Suprapubic skin (tissue), 4 donors: ENCODE results near the gene HS6ST1. TPM values are rescaled to one million over a fixed set of nuclear protein-coding genes. Genes with fewer than 3 reads are reported as not detected.
A peak's percentile ranks its signal among the peaks of the same experiment; 100 is the strongest.

Source experiments
- DNase-seq, 2 donors: peaks; one replicate each; pipeline ENCODE4 v3.0.0-alpha.2; 2019; ENCODE audit warnings: low spot score in 2 of 2
- H3K27ac ChIP-seq: fragments of 200-600 bp; sonication (generic); one replicate; pipeline ENCODE4 v1.5.1; 2019
- H3K27me3 ChIP-seq: fragments of 200-600 bp; sonication (generic); one replicate; pipeline ENCODE4 v1.5.1; 2019
- H3K36me3 ChIP-seq: fragments of 200-600 bp; sonication (generic); one replicate; pipeline ENCODE4 v1.5.1; 2019
- H3K4me1 ChIP-seq: fragments of 200-600 bp; sonication (generic); one replicate; pipeline ENCODE4 v1.5.1; 2019
- H3K4me3 ChIP-seq: fragments of 200-600 bp; sonication (generic); one replicate; pipeline ENCODE4 v1.5.1; 2019; ENCODE audit warnings: mild to moderate bottlenecking
- H3K9me3 ChIP-seq: fragments of 200-600 bp; sonication (generic); one replicate; pipeline ENCODE4 v1.5.1; 2019
- EP300 ChIP-seq: sonication (generic); formaldehyde crosslinking; IDR thresholded peaks from one replicate; pipeline ENCODE4 v1.6.1; 2017; ENCODE audit warnings: antibody characterized with exemption
- POLR2A ChIP-seq, 2 donors: fragments of 450-650 bp; IDR thresholded peaks; one replicate each; pipeline ENCODE4 v1.6.1; 2017; ENCODE audit warnings: antibody characterized with exemption in 2 of 2, mild to moderate bottlenecking in 2 of 2, moderate library complexity in 2 of 2
- POLR2AphosphoS5 ChIP-seq, 3 donors: sonication (generic); formaldehyde crosslinking; IDR thresholded peaks; one replicate each; pipeline ENCODE4 v1.6.1; 2017; ENCODE audit warnings: antibody characterized with exemption in 3 of 3
- WGBS: methylation state at CpG from one replicate; pipeline ENCODE4 v1.1.5; 2018; 5-methylcytosine and 5-hydroxymethylcytosine counted together
- total RNA-seq, 4 donors: library from RNA; depleted of rRNA; stranded (reverse); fragments of >200 nt; gene quantifications; one replicate each; pipeline ENCODE4 v1.1.0, GENCODE V29; 2016
- TF ChIP-seq, protein P1 (sequence below), 2 donors: fragments of 200-600 bp in 1 of 2; fragments of 450-650 bp in 1 of 2; sonication (generic) in 1 of 2; IDR thresholded peaks; one replicate each; pipeline ENCODE4 v1.5.1; 2016 to 2019; ENCODE audit warnings: antibody characterized with exemption in 2 of 2, mild to moderate bottlenecking in 1 of 2, moderate library complexity in 1 of 2

Gene HS6ST1
- total RNA-seq = 10 to 100 TPM; 55.7 to 75.0 (median 67.3) TPM

DNA sequence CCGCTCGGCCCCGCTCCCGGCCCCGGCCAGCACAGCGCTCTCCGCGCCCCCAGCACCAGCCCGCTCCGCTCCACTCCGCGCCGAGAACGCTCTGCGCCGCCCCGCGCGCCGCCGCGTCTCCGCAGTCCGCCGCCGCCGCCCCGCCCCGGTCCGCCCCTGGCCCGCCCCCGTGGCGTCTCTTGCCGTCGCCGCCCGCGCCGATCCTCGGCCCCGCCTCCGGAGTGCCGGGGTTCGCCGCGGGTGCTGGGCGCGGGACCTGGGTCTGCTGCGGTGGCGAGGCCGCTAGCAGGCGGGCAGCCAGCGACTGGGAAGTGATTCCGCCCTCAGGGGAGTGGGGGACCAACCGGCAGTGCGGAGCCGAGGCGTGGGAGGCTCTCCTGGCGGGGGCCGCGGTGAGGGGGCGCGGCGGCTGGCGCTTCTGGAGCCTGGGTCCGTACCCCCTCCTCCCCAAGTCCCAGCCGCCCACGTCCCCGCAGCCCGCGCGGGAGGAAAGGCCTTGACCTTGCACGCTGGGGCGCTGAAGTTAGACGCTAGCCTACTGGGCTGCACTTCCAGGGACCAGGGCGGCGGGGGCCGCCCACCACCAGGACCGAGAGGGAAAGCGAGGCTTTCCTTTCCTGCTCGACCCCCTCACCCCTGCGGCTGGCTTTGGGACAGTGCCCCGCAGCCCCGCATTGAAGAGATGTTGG is at the start of gene HS6ST1:
TSS of gene HS6ST1 (minus strand) at position 93 of the 689 bp plus-strand sequence. CDS start 305 bp downstream, outside the sequence.
- peak within 1 kb of the TSS; percentile 70 for H3K4me3 ChIP-seq
- DNase-seq = peak in 1 of 2 donors; percentile 88
- peaks cover 67% of the 10 kb centered on the region for H3K4me1 ChIP-seq
- no peaks in the 10 kb centered on the region for H3K9me3 ChIP-seq
- no peaks in the 10 kb centered on the region for H3K36me3 ChIP-seq
- H3K27me3 ChIP-seq = no peaks in the 10 kb centered on the region
- peak within 1 kb of the TSS; percentile 81 for H3K27ac ChIP-seq
- TF ChIP-seq EP300 = no peak
- TF ChIP-seq, protein P1, sequence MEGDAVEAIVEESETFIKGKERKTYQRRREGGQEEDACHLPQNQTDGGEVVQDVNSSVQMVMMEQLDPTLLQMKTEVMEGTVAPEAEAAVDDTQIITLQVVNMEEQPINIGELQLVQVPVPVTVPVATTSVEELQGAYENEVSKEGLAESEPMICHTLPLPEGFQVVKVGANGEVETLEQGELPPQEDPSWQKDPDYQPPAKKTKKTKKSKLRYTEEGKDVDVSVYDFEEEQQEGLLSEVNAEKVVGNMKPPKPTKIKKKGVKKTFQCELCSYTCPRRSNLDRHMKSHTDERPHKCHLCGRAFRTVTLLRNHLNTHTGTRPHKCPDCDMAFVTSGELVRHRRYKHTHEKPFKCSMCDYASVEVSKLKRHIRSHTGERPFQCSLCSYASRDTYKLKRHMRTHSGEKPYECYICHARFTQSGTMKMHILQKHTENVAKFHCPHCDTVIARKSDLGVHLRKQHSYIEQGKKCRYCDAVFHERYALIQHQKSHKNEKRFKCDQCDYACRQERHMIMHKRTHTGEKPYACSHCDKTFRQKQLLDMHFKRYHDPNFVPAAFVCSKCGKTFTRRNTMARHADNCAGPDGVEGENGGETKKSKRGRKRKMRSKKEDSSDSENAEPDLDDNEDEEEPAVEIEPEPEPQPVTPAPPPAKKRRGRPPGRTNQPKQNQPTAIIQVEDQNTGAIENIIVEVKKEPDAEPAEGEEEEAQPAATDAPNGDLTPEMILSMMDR (IDR thresholded peaks at IDR 0.05) = no peak
- no peak for TF ChIP-seq POLR2AphosphoS5 (IDR thresholded peaks at IDR 0.05)
- TF ChIP-seq POLR2A (IDR thresholded peaks at IDR 0.05) = peak in 1 of 2 donors; percentile 65
- 1% methylated on average over 15 of the region's 84 CpGs for WGBS

DNA sequence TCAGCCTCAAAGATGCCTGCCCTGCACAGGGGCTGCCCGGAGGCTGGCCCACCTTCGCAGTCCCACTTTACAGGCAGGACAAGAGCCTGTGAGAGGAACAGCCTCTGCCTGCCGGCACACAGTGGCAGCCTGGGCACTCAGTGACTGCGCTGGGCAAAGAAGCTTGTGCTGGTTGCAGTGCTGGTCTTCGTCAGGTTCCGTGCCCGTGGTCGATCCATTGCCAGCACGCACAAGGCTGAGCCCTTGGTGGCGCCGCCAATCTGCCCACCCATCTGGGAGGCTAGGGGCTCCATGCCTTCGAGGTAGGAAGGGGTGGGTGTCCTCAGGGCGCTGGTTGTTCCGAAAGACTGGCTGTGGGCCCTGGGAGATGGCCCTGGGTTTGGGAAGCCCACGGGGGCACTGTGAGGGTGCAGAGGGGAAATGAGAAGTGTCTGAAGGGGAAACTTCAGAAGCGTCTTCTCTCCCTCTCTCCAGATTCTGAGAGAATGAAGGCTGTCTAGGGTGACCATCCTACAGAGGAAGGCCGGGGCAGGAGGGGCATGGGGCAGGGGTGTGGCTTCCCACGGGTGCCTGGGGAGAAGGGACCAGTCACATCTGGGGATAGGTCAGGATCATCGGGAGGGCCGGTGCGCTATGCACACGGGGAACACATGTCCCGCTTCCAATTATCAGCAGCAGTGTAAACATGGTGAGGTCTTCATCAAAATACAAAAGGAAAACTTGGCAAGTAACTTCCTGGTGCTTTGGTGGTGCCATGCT is 49.1 kb upstream of the HS6ST1 start:
- Histone ChIP-seq H3K4me1 (peaks cover 18% of the 10 kb centered on the region), H3K9me3 (no peaks in the 10 kb centered on the region), H3K36me3 (no peaks in the 10 kb centered on the region), H3K27me3 (no peaks in the 10 kb centered on the region), H3K27ac (no peak overlapping the region), H3K4me3 (no peak overlapping the region)
- no peak for TF ChIP-seq POLR2AphosphoS5 (IDR thresholded peaks at IDR 0.05)
- no peak for TF ChIP-seq POLR2A (IDR thresholded peaks at IDR 0.05)
- no peak for TF ChIP-seq EP300
- TF ChIP-seq, protein P1 (IDR thresholded peaks at IDR 0.05) = no peak
- DNase-seq = peak; percentile 56 to 77
- 95% methylated on average over 15 of the region's 23 CpGs for WGBS

DNA sequence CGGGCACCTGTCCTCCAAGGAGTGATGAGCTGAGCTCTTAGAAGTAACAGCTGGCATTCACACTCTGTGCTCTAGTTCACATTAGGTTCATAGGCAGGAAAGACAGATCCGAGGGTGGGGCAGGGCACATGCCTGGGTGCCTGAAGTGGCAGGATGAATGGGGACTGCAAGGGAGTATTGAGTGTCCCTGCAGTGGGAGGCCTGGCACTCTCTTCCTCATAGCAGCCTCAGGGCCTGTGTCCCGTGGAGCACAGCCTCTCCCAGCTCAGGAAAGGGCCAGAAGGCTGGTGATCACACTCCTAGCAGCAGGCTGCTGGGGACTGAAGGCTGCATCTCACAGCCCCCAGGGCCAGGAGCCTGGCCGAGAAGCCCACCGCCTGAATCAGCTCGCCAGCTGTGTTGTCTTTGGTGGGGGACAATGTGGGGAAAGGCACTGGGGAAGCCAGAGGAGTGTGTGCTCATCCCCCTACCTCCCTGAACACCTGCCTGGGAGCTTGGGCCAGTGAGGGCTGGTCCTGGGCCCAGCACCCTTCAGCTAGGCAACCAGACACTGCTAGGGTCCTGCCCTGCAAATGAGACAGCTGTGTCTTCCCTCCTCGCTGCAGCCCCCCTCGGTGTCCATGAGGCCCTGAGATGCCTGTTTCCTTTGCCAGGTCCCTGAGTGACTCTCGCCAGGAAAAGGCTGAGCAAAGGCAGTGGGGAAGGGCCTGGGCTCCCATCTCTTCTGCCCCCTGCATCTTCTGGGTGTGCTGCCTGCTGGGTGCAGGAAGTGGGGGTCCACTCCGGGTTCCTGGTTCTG is 48.2 kb upstream of the HS6ST1 start:
- Histone ChIP-seq H3K9me3 (no peaks in the 10 kb centered on the region), H3K27ac (no peak overlapping the region), H3K36me3 (no peaks in the 10 kb centered on the region), H3K4me3 (no peak overlapping the region), H3K4me1 (peaks cover 22% of the 10 kb centered on the region), H3K27me3 (no peaks in the 10 kb centered on the region)
- WGBS = 58% methylated on average over 3 of the region's 10 CpGs
- TF ChIP-seq, protein P1 (IDR thresholded peaks at IDR 0.05) = no peak
- no peak for TF ChIP-seq POLR2AphosphoS5 (IDR thresholded peaks at IDR 0.05)
- DNase-seq = peak in 1 of 2 donors; percentile 65

GRCh38 chr2:128365217-128365905 is 46.7 kb upstream of the HS6ST1 start:
- Histone ChIP-seq H3K9me3 (no peaks in the 10 kb centered on the region), H3K27ac (no peak overlapping the region), H3K4me1 (peaks cover 22% of the 10 kb centered on the region), H3K27me3 (no peaks in the 10 kb centered on the region), H3K4me3 (no peak overlapping the region), H3K36me3 (no peaks in the 10 kb centered on the region)
- no peak for TF ChIP-seq EP300
- TF ChIP-seq POLR2AphosphoS5 (IDR thresholded peaks at IDR 0.05) = no peak
- TF ChIP-seq, protein P1 (IDR thresholded peaks at IDR 0.05) = no peak
- no peak for TF ChIP-seq POLR2A (IDR thresholded peaks at IDR 0.05)
- DNase-seq = no peak
- 96% methylated on average over 9 of the region's 12 CpGs for WGBS
